Smooth muscle cell of the umbilical artery (primary cell): Measurements from ENCODE around the gene EPHB6. TPM values are rescaled to one million over a fixed set of nuclear protein-coding genes. Genes with fewer than 3 reads are reported as not detected.

ENCODE experiments used
- total RNA-seq: library from RNA; depleted of rRNA; stranded (reverse); fragments of >200 nt; gene quantifications from 2 replicates; pipeline ENCODE4 v1.2.3, GENCODE V29; 2014

EPHB6 gene, protein sequence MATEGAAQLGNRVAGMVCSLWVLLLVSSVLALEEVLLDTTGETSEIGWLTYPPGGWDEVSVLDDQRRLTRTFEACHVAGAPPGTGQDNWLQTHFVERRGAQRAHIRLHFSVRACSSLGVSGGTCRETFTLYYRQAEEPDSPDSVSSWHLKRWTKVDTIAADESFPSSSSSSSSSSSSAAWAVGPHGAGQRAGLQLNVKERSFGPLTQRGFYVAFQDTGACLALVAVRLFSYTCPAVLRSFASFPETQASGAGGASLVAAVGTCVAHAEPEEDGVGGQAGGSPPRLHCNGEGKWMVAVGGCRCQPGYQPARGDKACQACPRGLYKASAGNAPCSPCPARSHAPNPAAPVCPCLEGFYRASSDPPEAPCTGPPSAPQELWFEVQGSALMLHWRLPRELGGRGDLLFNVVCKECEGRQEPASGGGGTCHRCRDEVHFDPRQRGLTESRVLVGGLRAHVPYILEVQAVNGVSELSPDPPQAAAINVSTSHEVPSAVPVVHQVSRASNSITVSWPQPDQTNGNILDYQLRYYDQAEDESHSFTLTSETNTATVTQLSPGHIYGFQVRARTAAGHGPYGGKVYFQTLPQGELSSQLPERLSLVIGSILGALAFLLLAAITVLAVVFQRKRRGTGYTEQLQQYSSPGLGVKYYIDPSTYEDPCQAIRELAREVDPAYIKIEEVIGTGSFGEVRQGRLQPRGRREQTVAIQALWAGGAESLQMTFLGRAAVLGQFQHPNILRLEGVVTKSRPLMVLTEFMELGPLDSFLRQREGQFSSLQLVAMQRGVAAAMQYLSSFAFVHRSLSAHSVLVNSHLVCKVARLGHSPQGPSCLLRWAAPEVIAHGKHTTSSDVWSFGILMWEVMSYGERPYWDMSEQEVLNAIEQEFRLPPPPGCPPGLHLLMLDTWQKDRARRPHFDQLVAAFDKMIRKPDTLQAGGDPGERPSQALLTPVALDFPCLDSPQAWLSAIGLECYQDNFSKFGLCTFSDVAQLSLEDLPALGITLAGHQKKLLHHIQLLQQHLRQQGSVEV
- 2.6 and 3.6 TPM in 2 replicates for total RNA-seq

DNA sequence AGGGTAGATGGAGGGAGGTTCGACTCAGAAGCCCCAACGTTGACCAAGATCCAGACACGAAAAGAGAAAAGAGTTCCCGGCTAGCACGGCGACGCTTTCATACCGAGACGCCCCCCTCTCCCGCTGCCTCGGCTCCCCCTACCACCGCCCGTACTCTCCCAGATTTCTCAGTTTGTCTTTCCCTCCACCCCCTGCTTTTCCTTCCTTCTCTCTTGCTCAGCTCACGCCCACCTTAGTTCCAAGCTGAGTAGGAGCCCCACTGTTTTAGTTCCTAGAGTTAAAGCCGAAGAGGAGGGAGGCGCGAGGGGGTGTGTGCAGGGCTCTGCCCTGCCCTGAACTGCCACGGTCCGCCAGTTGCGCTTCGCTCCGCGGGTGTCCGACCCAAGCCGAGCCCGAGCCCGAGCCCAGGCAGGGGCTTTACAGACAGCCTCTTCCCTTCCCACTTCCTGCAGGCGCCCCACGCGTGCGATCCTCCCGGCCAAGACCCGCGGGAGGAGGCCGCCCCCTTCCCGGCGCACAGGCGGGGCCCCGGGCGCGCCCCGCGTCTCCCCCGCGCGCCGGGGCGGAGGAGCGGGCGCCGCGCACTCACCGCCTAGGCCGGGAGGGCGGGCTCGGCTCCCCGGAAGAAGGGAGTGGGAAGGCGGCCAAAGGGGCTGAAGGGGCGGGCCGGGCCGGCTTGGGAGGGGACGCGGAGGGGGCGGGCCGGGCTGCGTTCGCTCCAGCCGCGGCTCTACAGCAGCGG, at the start of gene EPHB6:
EPHB6 (plus strand) TSS at position 705 of the 742 bp plus-strand sequence. CDS start 8,152 bp downstream, outside the sequence.

DNA sequence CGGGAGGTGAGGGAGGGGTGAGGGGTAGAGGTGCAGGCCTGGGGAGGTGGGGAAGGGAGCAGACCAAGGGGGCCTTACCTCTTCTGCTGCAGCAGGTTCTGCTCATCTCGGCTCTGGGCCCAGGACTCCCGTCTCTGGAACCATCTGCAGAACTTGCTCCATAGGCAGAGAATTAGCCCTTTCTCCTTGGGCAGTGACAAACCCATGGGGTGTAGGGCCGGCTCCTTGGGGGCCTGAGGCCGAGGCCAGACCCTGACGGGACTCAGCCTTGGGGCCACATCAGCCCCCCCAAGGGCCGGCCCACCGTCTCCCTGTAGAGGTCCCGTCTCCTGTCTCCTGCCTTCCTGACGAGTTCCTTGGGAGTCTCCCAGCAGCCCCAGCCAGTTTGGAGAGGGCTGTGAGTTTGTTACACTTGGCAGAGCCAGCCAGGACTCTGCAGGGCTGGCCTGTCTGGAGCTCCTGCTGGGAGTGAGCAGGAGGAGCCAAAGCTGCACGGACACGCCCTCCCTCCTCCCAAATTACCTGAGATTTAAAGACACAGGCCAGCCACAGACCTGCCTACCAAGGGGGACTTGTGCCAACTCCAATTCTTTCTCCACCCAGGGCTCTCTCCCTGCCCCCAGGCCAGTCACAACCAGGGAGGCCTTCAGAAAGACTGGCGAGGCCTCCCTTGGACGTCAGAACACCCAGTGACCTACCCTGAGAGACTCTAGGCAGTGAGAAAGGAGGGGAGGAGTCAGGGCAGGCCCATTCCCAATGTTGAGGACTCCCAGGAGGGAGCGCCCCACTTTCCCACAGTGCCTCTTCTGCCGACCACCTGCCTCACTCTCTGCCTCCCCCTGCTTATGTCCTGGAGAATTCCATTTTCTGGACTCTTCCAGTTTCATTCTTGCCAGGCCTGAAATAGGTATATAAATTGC, 30.7 kb downstream of the EPHB6 start, which contains the start of gene TRPV6:
TRPV6 (minus strand) TSS at position 435 of the 920 bp plus-strand sequence.

Other genes with a start within 250 kb of the EPHB6 start
- not detected in 2 replicates for gene PRSS1, start 105.6 kb upstream of the EPHB6 start, total RNA-seq
- gene PRSS2, start 84.1 kb upstream of the EPHB6 start, total RNA-seq: not detected in 2 replicates
- not detected in 2 replicates for gene TRPV6, start 30.7 kb downstream of the EPHB6 start, total RNA-seq
- gene TRPV5, start 78.7 kb downstream of the EPHB6 start, total RNA-seq: not detected in 2 replicates
- not detected in 2 replicates for gene LLCFC1, start 84.4 kb downstream of the EPHB6 start, total RNA-seq
- not detected in 2 replicates for gene KEL, start 107.3 kb downstream of the EPHB6 start, total RNA-seq
- gene OR9A2, start 172.1 kb downstream of the EPHB6 start, total RNA-seq: not detected in 2 replicates
- gene OR6V1, start 197.3 kb downstream of the EPHB6 start, total RNA-seq: not detected in 2 replicates